Esophagus muscularis mucosa (tissue), 4 donors: Measurements from ENCODE around the gene ERGIC1. TPM values are rescaled to one million over a fixed set of nuclear protein-coding genes. Genes with fewer than 3 reads are reported as not detected.

Experiments used
- DNase-seq: peaks from one replicate; pipeline ENCODE4 v3.0.0-alpha.2; 2017; ENCODE audit errors: extremely low spot score
- H3K27ac ChIP-seq, 4 donors: fragments of 200-600 bp; sonication (generic); replicated peaks in 1 of 4; 1 replicate in 3 of 4; 2 replicates in 1 of 4; pipeline ENCODE4 v1.5.1; 2016 to 2019; ENCODE audit warnings: mild to moderate bottlenecking in 1 of 4
- H3K27me3 ChIP-seq, 4 donors: fragments of 200-600 bp; sonication (generic); one replicate each; pipeline versions ENCODE4 v1.5.1 to v1.6.0; 2016 to 2019
- H3K36me3 ChIP-seq, 4 donors: fragments of 200-600 bp; sonication (generic); one replicate each; pipeline ENCODE4 v1.5.1; 2016 to 2019
- H3K4me1 ChIP-seq, 4 donors: fragments of 200-600 bp; sonication (generic); one replicate each; pipeline ENCODE4 v1.5.1; 2016 to 2019
- H3K4me3 ChIP-seq, 4 donors: fragments of 200-600 bp; sonication (generic); 1 replicate in 2 of 4; 2 replicates in 2 of 4; pipeline ENCODE4 v1.5.1; 2016 to 2019; ENCODE audit warnings: mild to moderate bottlenecking in 4 of 4, moderate library complexity in 1 of 4
- H3K9me3 ChIP-seq, 4 donors: fragments of 200-600 bp; sonication (generic); 1 replicate in 3 of 4; 2 replicates in 1 of 4; pipeline ENCODE4 v1.5.1; 2016 to 2019
- CTCF ChIP-seq, 3 experiments: fragments of 200-600 bp in 2 of 3; fragments of 450-650 bp in 1 of 3; sonication (generic) in 2 of 3; IDR thresholded peaks; one replicate each; pipeline ENCODE4 v1.5.1; 2017 to 2019; ENCODE audit warnings: antibody characterized with exemption in 3 of 3, mild to moderate bottlenecking in 2 of 3, moderate library complexity in 1 of 3
- EP300 ChIP-seq: sonication (generic); formaldehyde crosslinking; IDR thresholded peaks from one replicate; pipeline ENCODE4 v1.6.1; 2017; ENCODE audit warnings: antibody characterized with exemption
- POLR2A ChIP-seq: fragments of 450-650 bp; IDR thresholded peaks from one replicate; pipeline ENCODE4 v1.6.1; 2017; ENCODE audit warnings: antibody characterized with exemption, moderate library complexity, mild to moderate bottlenecking, low read depth
- POLR2AphosphoS5 ChIP-seq, 2 donors: sonication (generic); formaldehyde crosslinking; IDR thresholded peaks; one replicate each; pipeline ENCODE4 v1.6.1; 2017; ENCODE audit warnings: antibody characterized with exemption in 2 of 2
- WGBS: methylation state at CpG from one replicate; pipeline ENCODE4 v1.1.5; 2018; 5-methylcytosine and 5-hydroxymethylcytosine counted together
- intact Hi-C: fragments of 100-400 bp; cut with DNase I; formaldehyde crosslinking; loops from one replicate; pipeline ENCODE4 v1.15.1; 2023
- total RNA-seq, 4 donors: library from RNA; depleted of rRNA; stranded (reverse); fragments of >200 nt; gene quantifications; one replicate each; pipeline versions ENCODE4 v1.1.0 to v1.2.1, GENCODE V29; 2016

The ERGIC1 gene
- total RNA-seq, 4 donors from 2014 or later: 105 to 161 (median 145) TPM

GRCh38 chr5:172873513-172873912 lies 39.5 kb downstream of the ERGIC1 start:
- intact Hi-C loops: no loop called here
- Histone ChIP-seq H3K27me3 (no peaks in the 10 kb centered on the region), H3K9me3 (no peaks in the 10 kb centered on the region), H3K27ac (peak overlapping the region; percentile 95 to 97 (median 96)), H3K4me1 (peaks cover 69 to 92% (median 89%) of the 10 kb centered on the region in 4 donors), H3K4me3 (peak overlapping the region in 1 of 4 donors; percentile 28), H3K36me3 (no peaks in the 10 kb centered on the region)
- 79% methylated on average over 1 of the region's 3 CpGs for WGBS
- TF ChIP-seq POLR2A (no peak), CTCF (IDR thresholded peaks at IDR 0.05) (peak in 1 of 3 experiments; percentile 1)
- DNase-seq: no peak

- Histone ChIP-seq H3K4me1 (peaks cover 68 to 92% (median 88%) of the 10 kb centered on the region in 4 donors), H3K4me3 (no peak overlapping the region), H3K36me3 (no peaks in the 10 kb centered on the region), H3K27ac (peak overlapping the region; percentile 95 to 97 (median 96)), H3K9me3 (no peaks in the 10 kb centered on the region), H3K27me3 (no peaks in the 10 kb centered on the region)
- no peak for DNase-seq
- intact Hi-C loops: no loop called here
- 92% methylated on average over 8 of the region's 8 CpGs for WGBS
- TF ChIP-seq CTCF (IDR thresholded peaks at IDR 0.05) (no peak), POLR2AphosphoS5 (IDR thresholded peaks at IDR 0.05) (no peak), EP300 (no peak)
Measured at GRCh38 chr5:172874647-172875504, 40.8 kb downstream of the ERGIC1 start.

GRCh38 chr5:172875505-172876279 lies 41.6 kb downstream of the ERGIC1 start:
- intact Hi-C loops: no loop called here
- no peak overlapping the region for H3K4me3 ChIP-seq
- no peaks in the 10 kb centered on the region for H3K36me3 ChIP-seq
- no peak for TF ChIP-seq CTCF (IDR thresholded peaks at IDR 0.05)
- no peak for TF ChIP-seq EP300
- TF ChIP-seq POLR2A: no peak
- no peak for TF ChIP-seq POLR2AphosphoS5 (IDR thresholded peaks at IDR 0.05)
- H3K9me3 ChIP-seq: no peaks in the 10 kb centered on the region
- 78% methylated on average over 6 of the region's 7 CpGs for WGBS
- no peaks in the 10 kb centered on the region for H3K27me3 ChIP-seq
- H3K27ac ChIP-seq: peak overlapping the region; percentile 95 to 97 (median 96)
- H3K4me1 ChIP-seq: peaks cover 67 to 88% (median 82%) of the 10 kb centered on the region in 4 donors
- no peak for DNase-seq

GRCh38 chr5:172876578-172876977 lies 42.5 kb downstream of the ERGIC1 start:
- Histone ChIP-seq H3K36me3 (no peaks in the 10 kb centered on the region), H3K4me1 (peaks cover 58 to 79% (median 73%) of the 10 kb centered on the region in 4 donors), H3K9me3 (no peaks in the 10 kb centered on the region), H3K4me3 (no peak overlapping the region), H3K27me3 (no peaks in the 10 kb centered on the region), H3K27ac (peak overlapping the region in 3 of 4 donors; percentile 95 to 97 (median 96))
- TF ChIP-seq POLR2AphosphoS5 (IDR thresholded peaks at IDR 0.05): no peak
- no peak for TF ChIP-seq POLR2A
- no peak for TF ChIP-seq CTCF (IDR thresholded peaks at IDR 0.05)
- TF ChIP-seq EP300: no peak
- WGBS: 97% methylated on average over 8 of the region's 8 CpGs
- intact Hi-C loops: no loop called here
- no peak for DNase-seq
